GM20431 (cell line): Measurements from ENCODE around the gene CNTNAP2.

ENCODE experiments used
- in situ Hi-C: fragments of 300-500 bp; cut with MseI, MboI; formaldehyde crosslinking; loops from one replicate; pipeline ENCODE4 v1.15.0; 2020; ENCODE audit warnings: low sequenced_read_pairs; ENCODE audit not compliant: unreplicated experiment

CNTNAP2 gene

DNA sequence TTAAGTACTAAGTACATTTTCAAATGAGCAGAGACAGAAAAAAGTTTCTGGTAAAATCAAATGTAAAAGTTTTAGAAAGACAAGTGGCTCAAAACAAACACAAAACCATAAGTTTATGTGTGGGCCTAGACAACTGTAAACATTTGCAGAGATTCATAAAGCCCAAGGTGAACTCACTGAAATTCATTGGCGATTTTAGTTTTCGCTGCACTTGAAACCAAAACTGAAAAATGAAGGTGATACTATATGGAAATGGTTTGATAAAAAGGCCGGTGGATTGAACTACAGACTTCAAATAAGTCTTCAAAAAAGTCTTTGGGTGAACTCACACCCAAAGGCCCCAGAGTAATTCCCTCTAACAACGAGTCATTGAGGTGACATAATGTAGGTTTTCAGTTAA is 1289.0 kb downstream of the CNTNAP2 start:
- in situ Hi-C loops, result no loop called here

DNA sequence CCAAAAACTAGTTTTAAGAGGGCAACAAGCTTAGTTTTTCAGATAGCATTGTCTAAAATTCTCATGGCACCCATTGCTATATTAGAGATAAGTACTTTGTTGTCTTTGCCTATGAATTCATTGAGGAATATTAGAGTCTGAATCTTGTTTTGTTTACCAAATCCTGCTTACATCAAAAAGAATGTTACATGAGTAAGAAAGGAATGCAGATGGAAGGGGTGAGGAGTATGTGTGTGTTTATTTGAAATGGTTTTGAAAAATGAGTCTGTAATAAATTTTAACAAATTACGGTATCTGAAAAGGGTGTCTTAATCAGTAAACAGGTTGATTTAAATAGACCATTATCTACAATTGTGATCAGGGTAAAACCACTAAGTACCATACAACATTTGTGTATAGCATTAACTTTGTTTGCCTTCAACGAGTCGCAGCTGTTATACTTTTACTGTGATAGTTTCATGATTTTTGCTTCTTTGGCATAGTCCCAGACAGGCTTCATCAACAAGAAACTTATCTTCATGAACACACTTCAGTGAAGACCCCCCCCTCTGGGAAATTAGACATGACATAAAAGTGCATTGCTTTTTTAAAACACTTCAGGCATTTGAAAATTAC is 1290.0 kb downstream of the CNTNAP2 start:
- in situ Hi-C loops, result no loop called here

DNA sequence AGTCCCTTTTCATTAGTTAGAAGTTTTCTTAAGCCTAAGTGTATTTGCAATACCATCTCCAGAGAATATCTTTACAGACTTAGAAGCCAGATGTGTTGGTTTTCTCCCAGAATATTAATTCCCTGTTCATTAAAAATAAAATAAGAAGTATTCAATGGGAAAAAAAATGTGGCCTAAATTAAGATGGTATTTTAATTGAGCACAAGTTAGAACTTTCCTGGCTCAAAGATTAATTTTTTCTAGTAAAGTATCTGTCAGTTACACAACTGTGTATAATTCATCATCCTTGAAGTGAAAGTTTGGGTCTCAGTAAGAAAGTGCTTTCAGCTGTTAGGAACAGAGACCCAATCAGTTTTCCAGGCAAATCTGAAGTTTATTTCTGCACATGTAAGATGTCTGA is 1294.5 kb downstream of the CNTNAP2 start:
- in situ Hi-C loops, result no loop called here

DNA sequence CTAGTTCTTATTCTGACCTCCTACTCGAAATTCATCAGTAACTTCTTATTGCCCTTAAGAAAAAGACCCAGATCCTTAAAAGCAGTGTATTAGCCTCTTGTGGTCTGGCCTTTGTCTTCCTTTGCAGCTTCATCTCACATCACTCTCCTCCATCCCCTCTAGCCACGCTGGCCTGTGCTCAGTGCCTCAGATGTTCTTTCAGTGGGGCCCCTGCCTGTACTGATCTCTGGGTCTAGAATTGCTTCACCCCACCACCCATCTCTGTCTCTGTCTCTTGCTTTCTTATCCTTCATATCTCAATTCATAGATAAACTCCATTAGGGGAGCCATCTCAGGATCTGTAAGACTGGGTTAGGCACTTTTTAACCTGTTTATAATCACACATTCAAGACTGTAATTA is 1295.5 kb downstream of the CNTNAP2 start:
- in situ Hi-C loops, result no loop called here

DNA sequence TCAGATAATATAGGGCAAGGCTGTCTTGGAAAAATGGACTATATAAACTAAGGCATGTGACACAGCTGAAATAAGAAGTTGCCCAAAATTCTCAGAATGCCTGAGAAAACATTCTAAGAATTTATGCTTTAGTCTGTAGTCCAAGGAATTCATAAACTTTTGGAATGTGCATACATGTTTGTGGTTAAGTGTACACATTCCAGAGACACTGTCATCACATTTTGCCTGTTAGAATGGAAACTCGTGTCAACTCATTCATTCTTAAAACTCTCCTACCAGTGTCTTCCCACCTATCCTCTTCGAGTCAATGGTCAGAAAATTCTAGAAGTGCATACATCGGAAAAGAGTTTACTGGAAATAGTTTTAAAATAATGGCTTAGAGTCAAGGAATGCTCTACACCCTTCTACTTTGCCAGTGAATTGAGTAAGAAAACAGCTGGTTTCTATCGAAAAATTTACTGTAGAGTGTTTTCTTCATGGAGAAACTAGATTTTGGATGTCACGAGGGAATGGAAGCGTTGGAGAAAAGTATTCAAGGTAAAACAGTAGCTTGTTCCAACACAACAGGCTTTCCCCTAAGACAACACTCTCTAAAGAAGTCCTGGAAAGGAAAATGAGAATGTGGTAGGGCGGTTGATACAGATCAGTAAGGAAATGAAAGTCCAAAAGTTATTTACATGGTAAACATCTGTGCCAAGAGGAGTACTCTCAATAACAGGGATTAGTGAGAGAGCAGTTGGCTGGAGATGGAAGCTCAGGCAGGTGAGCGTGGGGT is 1296.4 kb downstream of the CNTNAP2 start:
- in situ Hi-C loops, result no loop called here

DNA sequence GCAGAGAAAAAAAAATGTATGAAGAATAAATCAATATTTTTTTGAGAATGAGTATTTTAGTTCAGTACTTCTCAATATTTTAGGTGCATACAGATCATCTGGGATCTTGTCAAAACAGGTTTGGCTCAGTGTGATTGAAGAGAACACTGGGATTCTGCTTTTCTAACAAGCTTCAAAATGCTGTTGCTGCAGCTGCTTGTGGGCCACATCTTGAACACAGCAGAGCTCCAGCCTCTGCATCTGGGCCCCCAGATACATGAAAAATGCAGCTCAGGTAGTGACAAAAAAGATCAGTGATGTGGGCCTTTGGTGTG is 1296.9 kb downstream of the CNTNAP2 start:
- in situ Hi-C loops, result no loop called here

DNA sequence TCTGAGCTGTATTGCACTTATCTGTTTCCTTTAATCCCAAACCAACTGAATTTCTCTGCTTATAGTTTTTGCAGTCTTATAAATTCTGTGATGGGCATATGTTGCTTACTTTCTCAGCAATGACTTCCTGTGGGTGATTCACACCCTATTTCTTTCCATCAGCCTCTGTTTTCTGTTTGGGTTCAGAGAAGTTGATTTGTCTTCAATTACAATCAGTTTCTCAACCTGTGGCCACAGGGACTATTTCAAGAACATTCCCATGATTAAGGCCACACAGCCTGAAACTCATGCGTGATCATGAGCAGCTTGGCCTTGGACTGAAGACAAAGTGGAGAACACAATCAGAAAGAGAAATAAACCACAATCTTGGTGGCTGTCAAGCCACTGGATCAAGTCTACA is 1299.4 kb downstream of the CNTNAP2 start:
- in situ Hi-C loops, result no loop called here

DNA sequence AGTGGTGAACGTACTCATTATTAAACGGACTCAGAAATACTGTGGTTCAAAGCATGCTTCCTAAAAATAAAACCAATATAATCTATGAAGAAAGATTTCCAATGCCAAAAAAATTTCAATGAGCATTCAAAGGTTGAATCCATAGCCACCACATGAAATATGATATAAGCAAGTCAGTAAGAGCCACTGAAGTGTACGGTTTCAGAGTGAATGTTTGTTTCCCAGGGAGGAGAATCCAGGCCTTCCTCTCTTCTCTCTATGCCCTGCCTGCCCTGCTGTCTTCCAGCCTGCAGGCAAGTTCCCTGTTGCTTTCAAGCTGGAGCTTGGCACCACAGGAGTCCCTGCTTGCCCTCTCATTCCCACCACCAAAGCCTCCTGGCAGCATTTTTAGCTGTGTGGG is 1302.4 kb downstream of the CNTNAP2 start:
- in situ Hi-C loops, result no loop called here

DNA sequence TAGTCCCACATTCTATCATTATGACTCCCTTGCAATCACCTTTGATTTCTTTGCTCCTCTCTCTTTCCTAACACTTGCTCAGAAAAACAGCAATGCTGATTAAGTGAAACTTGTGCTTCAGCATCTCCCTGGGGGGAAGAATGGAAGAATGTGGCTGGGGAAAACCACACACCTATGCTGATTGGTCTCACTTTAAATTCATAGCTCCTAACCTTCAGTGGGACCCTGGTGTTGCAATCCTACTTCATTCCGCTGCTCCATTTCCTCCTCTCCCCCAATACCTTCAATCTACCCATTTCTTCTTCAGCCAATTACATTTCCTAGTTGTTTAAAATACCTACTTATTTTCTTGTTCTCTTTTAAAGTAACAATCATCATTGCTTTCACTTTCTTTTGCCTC is 1307.3 kb downstream of the CNTNAP2 start:
- in situ Hi-C loops, result no loop called here

DNA sequence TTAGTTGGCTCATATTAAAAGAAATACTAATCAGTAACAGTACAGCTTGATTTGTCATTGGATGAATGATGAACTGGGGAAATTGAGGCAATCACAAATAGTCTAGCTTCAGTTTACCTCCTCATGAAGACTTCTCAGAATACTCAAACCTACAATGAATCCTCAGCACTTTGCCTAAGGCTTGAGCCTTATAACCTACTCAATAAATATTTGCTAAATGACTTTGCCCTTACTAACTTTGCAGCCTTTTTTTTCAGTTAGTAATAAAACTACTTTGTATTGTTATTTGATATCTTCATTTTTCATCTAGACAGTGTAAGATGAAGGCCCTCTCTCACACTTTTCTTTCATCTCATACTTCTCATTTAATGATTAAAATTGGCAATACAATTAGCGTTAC is 1311.5 kb downstream of the CNTNAP2 start:
- in situ Hi-C loops, result no loop called here

DNA sequence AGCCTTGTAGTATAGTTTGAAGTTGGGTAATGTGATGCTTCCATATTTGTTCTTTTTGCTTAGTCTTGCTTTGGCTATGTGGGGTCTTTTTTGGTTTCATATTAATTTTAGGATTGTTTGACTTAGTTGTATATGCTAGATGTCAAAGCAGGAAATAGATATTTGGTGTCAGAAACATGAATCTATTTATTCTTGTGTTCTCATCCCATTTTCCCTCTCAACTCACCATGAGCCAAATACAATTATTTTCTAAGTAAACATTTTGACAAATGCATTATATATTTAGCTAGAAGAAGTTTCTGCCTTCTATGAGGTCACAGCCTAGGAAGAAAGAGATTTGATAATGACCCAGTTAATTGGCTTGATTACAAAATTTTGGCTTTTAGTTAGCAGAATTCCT is 1313.4 kb downstream of the CNTNAP2 start:
- in situ Hi-C loops, result no loop called here

DNA sequence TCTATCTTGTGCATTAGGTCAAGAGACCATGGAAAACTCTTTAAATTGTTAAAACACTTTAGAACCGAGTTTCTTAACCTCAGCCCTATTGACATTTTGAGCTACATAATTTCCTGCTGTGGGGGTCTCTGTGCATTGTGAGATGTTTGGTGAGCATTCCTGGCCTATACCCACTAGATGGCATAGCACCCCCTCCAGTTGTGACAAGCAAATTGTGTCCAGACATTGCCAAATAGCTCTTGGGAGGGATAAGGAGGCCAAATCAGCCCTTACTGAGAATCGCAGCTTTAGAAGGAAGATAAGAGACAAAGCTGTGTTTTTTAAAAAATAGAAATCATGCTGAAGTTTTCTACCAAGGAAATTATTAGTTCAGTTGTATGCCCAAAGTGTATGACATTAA is 1315.5 kb downstream of the CNTNAP2 start:
- in situ Hi-C loops, result no loop called here

DNA sequence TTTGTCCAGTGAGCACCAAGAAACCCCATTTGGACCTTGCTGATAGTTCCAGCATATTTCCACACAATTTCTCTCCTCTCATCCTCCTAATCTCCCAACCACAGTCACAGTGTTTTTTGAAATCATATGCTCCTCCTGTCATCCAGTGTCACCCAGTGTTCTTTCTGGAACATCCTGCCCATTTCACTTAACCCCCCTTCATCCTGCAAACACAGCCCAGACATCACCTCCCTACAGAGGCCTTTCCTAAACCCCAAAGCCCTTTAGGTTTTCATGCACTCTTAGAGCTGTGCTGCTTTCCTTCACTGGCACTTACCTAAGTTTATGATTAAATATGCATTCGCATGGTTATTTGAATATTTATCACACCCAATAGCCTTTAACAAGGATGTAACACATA is 1316.0 kb downstream of the CNTNAP2 start:
- in situ Hi-C loops, result no loop called here

DNA sequence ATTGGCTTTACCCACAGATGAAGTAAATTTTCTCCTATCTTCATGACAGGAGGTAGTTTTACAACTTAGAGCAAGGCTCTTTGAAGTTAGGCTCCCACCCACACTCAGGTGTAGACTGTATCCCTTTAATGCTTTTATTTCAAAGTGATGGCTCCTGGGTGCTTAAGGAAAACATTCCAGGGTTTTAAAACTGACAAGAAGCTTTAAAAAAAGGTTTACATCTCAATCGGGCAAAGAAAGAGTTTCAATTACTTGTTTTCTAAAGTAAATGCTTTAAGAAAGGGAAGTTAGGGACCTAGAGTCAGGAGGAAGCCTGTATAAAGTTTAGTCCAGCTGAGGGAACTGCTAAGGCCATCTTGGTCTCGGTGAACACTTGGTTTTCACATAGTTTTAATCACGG is 1320.1 kb downstream of the CNTNAP2 start:
- in situ Hi-C loops, result no loop called here

DNA sequence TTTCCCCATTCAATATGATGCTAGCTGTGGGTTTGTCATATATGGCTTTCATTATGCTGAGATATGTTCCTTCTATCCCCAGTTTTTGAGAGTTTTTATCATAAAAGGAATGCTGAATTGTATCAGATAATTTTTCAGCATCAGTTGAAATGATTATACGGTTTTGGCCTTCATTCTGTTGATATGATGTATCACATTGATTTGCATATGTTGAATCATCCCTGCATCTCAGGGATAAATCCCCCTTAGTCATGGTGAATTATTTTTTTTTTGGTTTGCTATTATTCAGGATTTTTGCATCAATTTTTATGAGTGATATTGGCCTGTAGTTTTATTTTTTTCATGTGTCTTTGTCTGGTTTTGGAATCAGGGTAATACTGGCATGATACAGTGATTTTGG is 1321.6 kb downstream of the CNTNAP2 start:
- in situ Hi-C loops, result no loop called here

DNA sequence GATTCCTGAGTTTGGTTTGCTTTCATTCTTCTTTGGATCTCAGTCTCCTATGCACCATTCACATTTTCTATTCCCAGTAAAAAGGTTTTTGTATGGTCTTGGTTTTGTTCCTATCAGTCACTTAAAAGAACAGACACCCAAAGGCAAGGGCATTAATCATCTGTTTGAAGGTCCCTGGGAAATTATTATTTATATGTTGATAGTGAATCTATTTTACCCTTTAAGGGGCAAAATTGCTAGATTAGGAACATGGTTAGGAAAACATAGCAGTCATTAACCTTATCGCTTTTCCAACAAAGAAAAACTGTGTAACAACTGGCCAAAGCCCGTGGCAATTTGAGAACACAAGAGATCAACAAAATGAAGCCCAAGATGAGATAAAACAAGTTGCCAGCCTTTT is 1327.3 kb downstream of the CNTNAP2 start:
- in situ Hi-C loops, result no loop called here

DNA sequence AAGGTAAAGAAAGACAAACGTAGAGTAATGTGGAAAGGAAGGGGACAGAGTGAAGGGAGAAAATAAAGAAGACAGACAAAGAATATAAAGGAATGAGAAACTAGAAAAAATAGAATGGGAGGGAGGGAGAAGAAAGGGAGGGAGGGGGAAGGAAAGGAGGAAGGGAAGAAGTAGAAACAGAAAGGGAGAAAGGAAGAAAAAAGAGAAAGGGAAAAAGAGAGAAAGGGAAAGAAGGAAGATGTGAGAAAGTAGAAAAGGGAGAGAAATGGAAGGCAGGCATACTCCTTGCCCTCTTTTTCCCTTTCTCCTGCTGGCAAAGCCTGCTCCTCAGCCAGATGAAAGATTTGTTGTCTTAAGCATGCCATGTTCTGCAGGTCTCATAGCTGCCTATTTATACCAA is 1336.2 kb downstream of the CNTNAP2 start:
- in situ Hi-C loops, result no loop called here

DNA sequence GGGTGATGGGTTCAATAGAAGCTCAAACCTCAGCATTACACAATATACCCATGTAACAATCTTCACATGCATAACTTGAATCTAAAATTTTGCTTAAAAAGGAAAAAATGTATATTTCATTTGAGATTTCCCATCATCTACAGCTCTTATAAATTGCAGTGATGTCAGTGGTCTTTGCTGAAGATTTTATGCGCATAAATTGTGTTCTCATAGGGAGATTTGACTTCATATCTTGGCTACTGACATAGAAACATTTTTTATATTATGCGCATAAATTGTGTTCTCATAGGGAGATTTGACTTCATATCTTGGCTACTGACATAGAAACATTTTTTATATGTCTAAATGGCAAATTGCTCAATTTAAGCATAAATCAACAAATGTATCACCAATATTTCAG is 1348.6 kb downstream of the CNTNAP2 start:
- in situ Hi-C loops, result no loop called here

DNA sequence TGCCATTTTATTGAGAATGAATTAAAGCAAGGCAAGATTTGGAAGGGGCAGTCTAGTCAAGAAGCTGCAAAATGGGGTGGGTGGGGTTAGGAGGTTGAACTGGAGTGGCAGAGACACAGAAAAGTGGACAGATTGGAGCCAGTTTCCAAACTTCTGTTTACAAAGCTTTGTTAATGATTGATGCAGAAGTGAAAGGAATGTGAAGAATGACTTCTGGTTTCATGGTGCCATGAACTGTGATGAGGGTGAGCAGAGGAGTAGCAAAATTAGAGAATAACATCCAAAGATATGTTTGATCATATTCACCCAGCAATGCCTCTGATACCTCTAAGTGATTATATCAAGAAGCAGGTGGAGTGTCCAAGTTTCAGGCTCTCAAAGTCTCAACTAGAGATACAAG is 1356.0 kb downstream of the CNTNAP2 start:
- in situ Hi-C loops, result no loop called here

DNA sequence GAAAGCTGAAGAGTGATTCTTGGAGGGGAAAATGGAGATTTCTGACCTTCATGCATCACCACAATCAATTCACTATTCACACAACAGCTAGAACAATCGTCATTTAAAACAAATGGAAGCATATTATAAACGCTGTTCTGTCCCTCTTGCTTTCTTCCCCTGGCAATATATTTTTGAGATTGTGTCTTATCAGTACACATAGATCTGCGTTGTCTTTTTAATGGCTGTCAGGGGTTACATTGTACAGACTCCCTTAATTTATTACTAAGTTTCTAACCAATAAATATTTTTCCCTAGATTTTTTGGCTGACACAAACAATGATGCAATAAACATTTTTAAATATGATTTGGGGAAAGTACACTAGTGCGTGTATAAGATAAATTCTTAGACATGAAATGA is 1358.3 kb downstream of the CNTNAP2 start:
- in situ Hi-C loops, result no loop called here

DNA sequence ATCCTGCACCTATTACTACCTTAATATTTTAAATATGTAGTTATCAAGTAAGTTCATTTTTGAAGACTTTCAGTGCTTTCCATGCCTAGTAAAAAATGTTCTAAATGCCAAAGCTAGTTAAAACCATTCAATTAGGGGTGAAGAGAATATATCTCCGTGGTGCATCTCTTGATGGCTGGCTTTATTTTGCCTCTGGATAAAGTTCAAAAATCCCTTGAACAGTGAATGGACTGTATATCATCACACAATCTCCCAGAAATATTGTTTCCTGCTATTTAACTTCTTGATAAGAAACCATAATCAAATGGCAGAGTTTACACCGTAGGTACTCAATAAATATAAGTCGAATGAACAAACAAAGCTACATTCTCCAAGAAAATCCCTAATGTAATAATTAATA is 1360.9 kb downstream of the CNTNAP2 start:
- in situ Hi-C loops, result no loop called here

DNA sequence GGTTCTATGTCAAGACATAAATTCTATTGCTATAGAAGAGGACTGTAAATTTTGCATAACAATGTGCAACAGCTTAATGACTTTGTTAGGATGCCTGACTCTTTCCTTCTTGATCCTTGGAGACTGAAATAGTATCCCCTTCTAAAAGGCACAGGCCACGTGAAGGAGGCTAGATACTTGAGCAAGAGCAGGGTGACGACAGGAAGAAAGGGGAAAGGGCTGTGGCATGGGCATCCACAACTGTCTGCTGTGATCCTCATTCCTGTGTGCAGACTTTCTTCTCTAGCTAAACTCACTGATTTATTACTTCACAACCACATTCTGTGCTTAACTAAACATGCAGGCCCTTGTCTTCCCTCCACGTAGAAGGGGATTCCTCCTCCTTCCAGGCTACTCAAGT is 1362.2 kb downstream of the CNTNAP2 start:
- in situ Hi-C loops, result no loop called here
